Cerebellar nuclear complex (tissue), 1 donor: ENCODE data around the gene TANC1.
"Not testable (repeated sequence)": the region's sequence is repeated elsewhere in the genome, so short reads cannot be mapped to it uniquely, and the experiment has no call there.

Experiments used
- DNase-seq, 2 experiments: peaks; one replicate each; lab custom pipeline; 2025; lab: John Stamatoyannopoulos, UW

The TANC1 gene

DNA sequence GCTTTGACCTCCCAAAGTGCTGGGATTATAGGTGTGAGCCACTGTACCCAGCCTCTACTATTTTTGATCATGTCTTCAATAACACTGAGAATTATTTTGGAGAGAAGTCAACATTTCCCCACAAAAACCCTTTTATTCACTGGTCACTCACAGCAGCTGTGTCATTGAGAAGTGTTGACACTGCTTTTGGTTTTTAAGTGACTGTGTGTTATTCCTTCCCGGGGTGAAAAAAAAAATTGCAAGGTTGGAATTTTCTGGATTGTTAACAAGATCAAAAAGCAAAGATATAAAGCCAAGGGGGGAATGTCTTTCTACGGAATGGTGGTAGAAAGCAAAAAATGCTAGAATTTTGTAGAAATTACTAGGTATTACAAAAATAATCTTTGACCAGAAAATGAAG is 61.5 kb downstream of the TANC1 start:
- DNase-seq, result no peak

DNA sequence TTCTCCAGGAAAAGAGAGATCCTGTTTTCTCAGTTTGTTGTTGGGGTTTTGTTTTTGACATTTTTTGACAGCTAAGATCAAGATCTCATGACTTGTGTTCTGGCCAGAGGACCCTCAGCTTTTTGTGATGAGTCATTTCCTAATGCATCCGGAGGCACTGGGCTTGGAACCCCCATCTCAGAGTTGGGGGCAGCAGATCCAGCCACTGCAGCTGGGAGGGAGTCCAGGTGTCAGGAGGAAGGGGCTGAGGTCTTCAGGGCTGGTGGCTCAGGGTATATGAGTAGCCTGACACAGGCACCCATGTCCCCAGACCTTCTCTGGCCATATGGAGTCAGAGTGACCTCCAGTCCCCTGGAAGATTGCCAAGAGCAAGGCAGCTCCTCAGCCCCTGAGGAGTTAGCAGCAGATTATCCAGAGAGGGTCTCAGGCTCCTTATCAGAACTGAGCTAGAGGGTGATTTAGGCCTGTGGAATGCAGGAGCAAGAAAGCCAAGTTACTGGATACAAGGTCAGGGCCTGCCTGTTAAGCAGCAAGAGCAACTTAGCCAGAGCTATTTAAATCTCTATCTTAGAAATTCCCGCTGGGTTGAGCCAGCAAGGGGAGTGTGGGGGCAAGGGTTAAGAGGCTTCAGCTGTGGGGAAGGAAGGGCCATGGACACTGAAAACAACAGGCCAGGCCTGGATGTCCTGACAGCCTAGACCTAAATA is 62.4 kb downstream of the TANC1 start:
- no peak for DNase-seq

DNA sequence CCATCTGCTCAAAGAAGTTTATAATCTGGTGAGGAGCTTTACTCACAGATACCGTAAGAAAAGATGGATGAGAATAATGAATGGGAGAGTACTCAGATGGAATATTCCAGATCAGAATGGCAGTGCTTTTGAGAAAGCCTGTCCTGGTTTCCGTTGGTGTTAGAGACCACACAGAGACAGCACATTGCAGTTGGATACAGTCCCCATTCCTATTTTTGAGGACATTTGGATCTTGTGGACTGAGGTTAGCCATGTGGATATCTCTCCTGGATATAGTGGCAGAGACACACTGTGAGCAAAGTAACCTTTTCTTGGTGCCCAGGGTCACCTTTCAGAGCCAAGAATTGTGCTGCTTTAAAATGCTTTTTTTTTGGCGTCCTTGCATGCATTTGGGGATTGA is 63.7 kb downstream of the TANC1 start:
- DNase-seq, result no peak

DNA sequence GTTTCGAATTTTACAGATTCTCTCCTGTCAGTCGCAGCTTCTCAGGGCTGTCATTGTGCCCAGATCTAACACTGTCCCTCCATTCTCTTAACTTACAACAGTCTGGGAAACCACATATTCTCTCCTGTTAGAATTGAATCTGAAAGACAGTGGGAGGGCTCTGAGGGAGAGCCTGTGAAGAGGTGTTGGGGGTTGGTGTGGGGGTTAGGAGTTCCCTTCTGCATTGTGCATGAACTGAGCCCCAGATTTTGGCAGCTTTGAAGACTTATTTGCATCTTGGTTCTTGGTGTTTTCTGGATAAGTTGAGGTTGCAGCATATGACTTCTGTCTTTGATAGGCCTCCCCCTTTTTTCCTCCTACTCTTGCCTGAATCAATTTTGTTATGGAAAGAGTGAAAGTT is 64.1 kb downstream of the TANC1 start:
- DNase-seq, result no peak

GRCh38 chr2:159034713-159035112 is 66.3 kb downstream of the TANC1 start:
- no peak for DNase-seq

GRCh38 chr2:159035790-159036411 is 67.5 kb downstream of the TANC1 start:
- DNase-seq, result peak in 1 of 2 experiments; percentile 8

DNA sequence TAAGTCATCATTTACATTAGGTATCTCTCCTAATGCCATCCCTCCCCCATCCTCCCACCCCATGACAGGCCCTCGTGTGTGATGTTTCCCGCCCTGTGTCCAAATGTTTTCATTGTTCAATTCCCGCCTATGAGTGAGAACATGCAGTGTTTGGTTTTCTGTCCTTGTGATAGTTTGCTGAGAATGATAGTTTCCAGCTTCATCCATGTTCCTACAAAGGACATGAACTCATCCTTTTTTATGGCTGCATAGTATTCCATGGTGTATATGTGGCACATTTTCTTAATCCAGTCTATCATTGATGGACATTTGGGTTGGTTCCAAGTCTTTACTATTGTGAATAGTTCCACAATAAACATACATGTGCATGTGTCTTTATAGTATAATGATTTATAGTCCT is 68.0 kb downstream of the TANC1 start:
- DNase-seq, result not testable (repeated sequence)

DNA sequence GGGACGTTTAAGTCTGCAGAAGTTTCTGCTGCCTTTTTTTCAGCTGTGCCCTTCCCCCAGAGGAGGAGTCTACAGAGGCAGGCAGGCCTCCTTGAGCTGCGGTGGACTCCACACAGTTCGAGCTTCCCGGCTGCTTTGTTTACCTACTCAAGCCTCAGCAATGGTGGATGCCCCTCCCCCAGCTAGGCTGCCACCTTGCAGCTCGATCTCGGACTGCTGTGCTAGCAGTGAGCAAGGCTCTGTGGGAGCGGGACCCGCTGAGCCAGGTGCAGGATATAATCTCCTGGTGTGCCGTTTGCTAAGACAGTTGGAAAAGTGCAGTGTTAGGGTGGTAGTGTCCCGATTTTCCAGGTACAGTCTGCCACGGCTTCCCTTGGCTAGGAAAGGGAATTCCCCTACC is 72.9 kb downstream of the TANC1 start:
- not testable (repeated sequence) for DNase-seq

DNA sequence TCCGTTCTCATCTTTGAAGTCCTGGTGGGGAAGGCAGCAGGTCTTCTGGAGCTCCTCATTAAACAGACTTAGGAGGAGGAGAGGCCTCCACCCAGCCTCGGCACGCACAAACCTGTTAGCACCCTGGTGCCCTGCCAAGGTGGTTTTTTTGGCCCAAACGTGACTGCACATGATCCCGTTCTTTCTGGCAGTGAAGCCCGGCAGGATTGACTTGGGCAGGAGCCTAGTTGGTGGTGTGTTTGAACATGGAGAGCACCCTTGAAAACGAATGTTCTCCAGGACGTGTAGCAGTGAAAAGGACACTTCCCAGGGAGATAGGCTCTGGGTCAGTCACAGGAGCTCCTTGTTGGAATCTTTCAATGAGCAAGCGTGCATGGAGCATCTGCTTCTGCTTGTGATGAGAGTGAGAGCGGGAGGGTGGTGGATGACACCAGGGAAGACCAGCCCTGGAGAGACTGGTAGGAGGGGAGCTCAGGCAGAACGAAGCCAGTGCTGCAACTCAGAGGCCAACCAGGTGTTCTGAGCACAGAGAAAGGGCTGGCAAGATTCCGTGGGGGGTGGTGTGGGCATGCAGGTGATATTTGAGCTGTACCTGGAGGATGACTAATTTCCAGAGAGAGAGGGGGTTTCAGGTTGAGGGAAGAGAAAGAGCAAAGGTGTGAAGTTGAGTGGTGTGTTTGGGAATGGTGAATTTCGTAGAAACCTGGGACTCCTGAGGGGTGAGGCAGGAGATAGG is 73.8 kb downstream of the TANC1 start:
- DNase-seq, result no peak

DNA sequence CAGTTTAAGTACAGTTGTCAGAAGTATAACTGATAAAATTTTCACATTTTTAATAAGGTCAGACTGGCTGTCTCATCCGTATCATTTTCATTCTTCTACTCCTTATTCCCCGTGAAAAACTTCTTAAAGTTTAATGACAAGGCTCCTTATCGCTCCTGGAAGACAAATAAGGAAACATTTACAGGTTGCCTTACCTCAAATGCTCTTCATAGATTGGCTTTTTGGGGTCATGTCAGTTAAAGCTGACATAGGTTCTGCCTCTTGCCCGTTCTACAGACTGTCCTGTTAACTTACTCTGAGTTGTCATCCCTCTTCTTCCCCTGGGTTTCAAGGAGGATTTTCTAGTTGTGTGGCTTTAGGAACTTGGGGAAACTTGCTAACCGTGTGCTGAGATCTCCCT is 75.3 kb downstream of the TANC1 start:
- DNase-seq, result no peak

DNA sequence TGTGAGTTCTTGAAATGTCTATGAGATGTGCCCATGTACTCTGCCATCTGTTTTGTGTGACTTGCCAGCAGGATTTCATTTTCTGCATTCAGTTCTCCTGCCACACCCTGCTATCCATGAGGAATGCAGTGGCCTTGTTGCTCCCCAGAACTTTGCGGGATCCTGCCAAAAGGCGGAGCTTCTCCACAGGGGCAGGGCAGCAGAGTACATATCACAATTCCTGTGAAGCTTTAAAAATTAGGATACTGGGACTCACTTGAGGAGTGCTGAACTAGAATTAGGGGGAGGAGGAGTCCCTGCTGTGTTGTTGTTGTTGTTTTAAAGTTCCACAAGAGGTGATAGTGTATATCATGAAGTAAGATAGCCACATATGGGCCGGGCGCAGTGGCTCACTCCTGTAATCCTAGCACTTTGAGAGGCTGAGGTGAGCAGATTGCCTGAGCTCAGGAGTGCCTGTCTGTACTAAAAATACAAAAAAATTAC is 76.4 kb downstream of the TANC1 start:
- DNase-seq, result no peak

DNA sequence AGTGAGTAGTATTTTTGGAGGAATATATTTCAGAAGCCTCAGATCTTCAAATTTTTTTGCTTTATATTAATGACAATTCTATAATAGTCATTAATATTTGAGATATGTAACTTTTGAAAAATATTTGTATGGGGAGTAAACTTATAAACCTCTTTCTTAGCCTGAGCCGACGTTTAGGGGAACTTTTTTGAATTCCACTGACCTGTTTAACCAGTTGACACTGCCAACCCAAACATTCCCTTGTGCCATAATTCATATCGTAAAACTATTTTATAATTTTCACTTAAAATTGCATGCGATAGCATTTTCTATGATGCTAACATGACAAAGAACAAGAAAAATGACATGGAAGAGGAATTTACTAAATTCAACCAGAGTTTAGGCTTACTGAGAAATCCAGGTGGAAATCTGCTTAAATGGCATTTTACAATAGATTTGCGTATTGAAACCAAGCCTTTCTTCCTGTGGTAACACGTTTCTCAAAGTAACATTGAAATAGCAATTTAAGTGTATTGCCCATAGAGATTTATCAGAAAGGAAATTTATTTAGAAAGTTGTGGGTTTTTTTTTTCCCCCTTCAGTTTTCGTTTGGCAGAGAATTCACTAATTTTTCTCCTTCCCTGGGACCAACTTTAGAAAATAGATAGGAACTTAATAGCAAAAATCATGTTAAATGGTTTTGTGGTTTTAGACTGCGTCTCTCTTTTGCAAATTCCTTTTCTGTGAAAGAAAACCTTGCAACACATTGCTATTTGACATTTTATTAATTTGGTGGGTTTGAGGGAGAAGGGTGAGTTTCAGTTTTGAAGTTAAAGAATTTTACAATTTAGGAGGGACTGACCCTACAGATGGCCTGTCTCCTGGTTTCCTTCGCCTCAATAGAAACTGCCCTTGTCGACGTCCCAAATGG is 77.4 kb downstream of the TANC1 start:
- DNase-seq, result no peak

DNA sequence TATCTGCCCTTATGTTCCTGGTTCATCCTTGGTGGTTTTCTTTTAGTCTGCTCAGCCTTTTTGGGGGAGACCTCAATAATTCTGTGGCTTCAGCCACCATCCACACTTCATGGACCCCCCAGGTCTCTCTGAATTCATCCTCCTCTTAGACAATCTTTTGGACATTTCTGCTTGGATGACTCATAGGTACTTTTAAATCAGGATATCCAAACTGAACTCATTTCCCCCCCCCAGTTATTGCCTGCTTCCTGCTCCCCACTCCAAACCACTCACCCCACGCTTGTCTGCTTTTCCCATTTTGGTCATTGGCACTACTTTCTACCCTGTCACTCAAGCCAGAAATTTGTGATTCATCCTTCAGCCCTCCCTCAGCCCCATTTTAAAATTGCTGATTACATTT is 78.5 kb downstream of the TANC1 start:
- DNase-seq, result no peak

DNA sequence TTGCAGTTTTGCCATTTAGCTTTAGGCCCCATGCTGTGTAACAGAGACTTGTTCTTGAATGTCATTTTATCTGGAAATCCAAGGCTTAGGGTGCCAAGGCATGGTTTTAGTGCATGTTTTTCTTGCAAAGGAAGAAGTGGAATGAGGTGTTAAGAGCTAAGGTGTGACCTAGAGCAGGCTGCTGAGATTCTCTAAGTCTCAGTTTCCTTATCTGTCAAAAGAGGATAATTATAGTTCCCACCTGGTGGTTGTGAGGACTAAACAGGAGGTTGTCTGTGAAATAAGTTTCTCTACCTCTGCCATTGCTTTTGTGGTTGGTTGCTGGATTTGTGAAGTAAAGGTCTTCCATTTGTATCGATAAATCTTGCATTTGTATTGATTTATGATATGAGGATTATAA is 82.0 kb downstream of the TANC1 start:
- DNase-seq, result no peak

DNA sequence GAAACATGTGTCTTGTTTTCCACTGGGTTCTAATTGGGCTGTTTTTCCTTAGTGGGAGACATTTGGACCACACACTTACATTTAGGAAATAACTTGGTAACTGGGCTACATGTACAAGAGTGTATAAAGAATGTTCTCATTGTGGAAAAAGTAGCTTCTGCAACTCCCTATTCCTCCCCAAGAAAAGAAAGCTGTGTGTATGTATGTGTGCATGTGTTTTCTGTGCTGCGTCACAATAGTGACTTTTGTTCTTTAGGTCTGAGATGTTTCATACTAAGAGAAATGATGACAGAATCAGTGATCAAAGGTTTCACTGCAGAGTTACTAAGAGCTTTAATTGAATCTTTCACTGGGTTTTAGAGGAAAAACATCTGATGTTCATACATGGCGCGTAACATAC is 82.7 kb downstream of the TANC1 start:
- no peak for DNase-seq

DNA sequence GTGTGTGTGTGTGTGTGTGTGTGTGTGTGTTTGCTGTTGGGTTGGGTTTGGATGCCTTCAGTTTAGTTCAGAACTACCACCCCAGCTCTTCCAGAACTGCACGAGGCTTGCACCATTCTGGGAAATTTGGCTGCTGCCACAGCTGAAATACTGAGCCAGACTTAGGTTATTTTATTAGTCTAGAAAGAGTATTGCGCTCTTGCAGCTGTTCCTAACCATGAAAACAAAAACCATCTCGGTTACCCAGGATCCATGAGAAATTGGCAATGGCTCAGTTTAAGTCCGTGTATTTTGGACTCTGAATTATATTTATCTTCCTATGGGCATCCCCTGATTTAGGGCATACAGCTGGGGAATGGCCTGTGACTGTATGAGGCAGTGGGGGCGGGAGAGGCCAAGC is 83.2 kb downstream of the TANC1 start:
- DNase-seq, result no peak

- DNase-seq, result no peak
Measured at GRCh38 chr2:159052157-159052601, 83.7 kb downstream of the TANC1 start.

DNA sequence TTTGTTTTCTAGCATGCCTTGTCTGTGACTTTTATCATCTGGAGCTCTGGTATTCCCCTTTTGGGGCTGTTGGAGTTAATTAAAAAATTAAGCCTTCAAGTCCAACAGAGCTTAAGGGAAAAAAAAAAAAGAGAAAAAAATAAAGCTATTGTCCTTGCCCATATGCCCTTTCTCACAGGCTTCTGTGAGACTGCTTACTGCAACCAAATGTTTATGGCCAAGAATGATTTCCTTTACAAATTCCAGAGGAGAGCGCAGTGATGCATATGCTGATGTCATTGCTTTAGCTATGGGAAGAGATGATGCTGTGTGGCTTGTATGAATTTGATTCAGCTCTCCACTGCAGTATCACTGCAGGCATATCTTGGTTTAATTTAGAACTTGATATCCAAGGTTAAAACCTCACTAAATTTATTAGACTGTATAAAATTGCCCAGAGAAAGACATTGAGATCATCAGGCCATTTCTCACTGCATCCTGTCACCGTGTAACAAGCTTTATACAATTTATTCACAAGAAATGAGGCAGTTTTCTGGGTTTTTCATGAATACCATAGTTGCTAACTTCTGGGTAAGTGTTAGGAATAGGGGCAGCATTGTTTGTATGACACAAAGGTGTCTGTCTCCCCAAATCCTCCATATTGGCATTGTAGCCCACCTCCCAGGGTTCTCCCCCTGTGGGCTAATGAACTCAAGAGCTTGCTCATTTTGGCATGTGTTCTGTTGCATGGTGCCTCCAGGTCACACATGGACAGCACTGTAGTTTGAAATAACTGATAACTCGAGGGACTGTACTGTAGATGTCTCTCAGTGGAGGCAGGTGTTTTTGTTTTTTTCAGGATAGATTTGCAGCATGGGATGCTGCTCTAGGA is 85.0 kb downstream of the TANC1 start:
- DNase-seq, result no peak

DNA sequence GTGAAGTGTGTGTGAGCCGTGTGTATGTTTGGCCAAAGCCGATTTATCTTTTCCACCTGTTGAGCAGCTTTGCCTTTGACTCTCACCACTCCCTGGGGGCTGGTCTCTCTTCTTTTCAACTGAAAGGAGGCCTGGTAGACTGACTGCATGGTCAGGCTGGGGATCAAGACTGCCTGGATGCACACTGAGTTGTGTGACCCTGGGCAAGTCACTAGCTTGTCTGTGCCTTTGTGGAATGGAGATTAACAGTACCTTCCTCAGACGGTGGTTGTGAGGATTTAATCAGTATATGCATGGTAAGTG is 85.5 kb downstream of the TANC1 start:
- DNase-seq, result no peak

DNA sequence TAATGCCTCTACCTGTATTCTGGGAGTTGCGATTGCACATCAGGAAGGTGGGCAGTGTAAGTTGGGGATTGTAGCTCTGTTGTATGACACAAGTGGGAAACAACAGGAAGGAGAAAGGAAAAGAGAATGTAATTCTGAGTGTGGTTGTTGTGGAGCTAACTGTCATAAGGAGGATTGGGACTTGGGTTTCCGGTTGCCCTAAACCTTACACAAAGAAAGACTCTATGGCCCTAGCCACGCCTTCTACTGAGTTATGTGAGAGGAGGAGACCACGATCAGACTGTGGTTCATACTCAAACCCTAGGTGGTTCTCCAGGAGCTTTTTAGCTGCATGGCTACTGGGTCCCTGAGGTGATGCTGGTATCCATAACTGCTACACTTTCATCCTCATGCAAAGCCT is 86.5 kb downstream of the TANC1 start:
- no peak for DNase-seq

- no peak for DNase-seq
Measured at GRCh38 chr2:159060518-159060917, 92.1 kb downstream of the TANC1 start.
